Activated CD4-positive, alpha-beta T cell treated with anti-CD3 and anti-CD28 coated beads for 4 hours (primary cell): ENCODE results near the gene LMX1B.
A peak's percentile ranks its signal among the peaks of the same experiment; 100 is the strongest.
"Not testable (repeated sequence)": the region's sequence is repeated elsewhere in the genome, so short reads cannot be mapped to it uniquely, and the experiment has no call there.

ENCODE experiments used
- DNase-seq, 2 donors: peaks; one replicate each; pipeline ENCODE4 v3.0.0-alpha.2; 2020

LMX1B gene

DNA sequence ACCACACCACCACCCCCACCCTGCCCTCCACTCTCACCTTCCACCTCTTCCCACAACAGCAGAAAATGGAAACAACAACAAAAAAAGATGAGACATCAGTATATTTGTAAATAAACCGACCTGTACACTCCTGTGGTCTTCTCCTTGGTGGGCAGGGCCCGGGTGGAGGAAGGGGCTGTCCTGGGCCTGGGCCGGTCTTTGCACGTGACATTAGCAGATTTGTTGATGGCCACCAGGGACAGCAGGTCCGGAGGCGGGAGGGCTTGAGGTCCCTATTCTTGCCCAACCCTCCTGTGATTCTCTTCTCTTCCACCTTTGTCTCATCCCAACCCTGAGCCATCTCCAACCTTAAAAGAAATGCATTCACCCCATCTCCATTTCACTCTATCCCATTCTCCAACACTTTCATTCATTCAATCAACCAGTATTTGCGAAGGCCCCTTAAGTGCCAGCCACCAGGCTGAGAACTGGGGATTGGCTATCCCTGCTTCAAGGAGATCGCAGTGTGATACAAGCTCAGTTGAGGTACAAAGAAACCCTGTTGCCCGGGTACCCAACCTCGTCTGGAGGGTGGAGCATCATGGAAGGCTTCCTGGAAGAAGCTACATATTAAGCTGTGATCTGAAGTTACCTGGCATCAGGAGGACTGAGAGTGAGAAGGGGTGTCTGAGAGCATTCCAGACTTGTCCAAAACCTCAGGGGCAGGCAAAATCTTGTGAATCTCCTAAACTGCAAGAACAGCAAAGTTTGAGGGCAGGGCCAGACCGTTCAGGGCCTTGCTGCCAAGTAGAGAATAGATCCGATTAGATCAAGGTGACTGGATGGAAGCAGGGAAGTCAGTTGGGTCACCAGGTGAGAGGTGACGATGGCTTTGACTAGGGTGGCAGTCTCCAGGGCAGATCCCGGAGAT lies 87.4 kb downstream of the LMX1B start:
- DNase-seq = no peak

DNA sequence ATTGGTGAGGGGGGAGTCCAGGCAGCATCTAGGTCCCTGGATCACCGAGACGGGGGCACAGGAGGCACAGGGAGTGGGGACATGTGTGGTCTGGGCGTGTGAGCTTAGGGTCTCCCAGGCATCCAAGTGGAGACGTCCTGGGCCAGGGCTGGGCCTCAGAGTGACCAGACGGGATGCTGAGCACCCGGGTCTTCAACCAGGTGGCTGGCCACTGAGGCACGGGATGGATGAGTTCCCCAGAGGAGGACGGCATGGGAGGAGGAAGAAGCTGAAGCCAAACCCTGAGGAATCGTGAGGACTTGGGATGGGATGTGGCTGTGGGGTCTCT lies 88.0 kb downstream of the LMX1B start:
- DNase-seq = no peak

GRCh38 chr9:126702151-126703001 lies 88.6 kb downstream of the LMX1B start:
- peak in 1 of 2 donors; percentile 25 for DNase-seq

DNA sequence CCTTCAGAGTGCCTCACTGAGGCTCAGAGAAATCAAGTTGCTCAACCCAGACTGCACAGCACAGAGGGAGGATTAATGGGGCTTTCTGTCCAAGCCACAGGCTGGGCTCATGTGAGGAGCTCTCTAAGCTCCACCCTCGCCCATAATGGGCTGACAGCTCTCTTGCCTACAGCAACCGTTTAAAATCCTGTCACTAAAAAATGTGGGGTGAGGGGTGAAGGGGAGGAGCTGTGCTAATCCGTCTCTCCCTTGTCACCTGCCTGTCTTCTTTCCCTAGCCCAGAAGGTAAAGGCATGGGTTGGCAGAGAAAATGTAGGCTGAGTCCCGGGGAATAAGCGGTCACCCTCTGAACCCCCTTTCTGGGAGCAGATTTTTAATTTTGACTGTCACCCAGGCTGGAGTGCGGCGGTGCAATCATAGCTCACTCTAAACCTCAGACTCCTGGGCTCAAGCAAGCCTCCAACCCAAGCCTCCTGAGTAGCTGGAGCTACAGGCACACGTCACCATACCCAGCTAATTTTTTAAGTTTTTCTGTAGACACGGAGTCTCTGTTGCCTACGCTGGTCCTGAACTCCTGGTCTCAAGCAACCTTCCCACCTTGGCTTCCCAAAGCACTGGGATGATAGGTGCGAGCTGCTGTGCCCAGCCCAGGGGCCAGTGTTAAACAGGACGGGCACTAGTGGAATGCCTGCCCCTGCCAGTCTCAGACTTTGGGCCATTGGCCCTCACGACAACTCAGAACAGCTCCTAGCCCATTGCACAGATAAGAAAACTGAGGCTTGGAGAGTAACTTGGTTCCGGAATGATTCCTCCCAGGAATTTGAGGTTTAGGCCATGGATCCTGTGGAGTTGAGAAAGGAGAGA lies 89.5 kb downstream of the LMX1B start:
- no peak for DNase-seq

- DNase-seq = no peak
Measured at GRCh38 chr9:126703866-126704156, 90.1 kb downstream of the LMX1B start.

GRCh38 chr9:126704157-126704891 lies 90.6 kb downstream of the LMX1B start:
- DNase-seq = peak; percentile 55 to 62

DNA sequence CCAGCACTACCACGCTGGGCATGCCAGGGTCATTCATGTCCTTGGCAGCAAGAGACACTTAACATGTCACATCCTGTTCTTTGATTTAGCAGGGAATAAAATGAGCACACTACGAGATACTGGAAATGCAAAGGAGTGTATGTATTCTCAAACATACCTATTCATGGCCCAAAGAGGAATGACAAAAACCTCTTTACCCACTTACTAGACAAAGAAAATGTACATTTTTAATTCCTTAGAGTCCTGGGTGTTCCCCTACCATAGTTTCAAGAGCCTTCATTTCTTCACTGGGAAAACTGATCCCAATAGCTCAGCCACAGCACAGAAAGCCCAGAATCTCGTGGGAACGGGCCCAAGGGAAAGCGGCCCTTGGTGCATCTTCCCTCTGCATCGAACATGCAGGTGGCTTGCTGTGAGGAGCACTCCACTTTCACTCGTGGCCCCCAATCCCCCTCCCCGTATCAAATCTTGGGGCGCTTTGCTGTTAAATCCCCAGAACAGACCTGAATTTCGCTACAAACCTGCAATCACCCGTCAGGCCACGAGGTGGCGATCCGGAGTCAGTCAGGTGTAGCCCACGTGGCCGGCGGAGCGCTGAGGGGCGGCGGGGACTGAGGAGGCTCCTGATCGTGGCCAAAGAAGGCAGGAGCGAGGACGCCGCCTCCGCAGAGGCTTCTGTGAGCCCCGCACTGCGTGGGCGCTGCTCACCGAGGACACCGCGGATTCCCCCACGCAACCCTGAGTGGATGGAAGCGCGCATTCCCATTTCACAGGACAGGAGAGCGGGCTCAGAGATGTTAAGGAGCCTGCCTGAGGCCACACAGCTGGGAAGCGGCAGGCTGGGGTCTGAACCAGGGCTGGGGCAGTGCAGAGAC lies 91.4 kb downstream of the LMX1B start:
- peak; percentile 77 to 89 for DNase-seq

DNA sequence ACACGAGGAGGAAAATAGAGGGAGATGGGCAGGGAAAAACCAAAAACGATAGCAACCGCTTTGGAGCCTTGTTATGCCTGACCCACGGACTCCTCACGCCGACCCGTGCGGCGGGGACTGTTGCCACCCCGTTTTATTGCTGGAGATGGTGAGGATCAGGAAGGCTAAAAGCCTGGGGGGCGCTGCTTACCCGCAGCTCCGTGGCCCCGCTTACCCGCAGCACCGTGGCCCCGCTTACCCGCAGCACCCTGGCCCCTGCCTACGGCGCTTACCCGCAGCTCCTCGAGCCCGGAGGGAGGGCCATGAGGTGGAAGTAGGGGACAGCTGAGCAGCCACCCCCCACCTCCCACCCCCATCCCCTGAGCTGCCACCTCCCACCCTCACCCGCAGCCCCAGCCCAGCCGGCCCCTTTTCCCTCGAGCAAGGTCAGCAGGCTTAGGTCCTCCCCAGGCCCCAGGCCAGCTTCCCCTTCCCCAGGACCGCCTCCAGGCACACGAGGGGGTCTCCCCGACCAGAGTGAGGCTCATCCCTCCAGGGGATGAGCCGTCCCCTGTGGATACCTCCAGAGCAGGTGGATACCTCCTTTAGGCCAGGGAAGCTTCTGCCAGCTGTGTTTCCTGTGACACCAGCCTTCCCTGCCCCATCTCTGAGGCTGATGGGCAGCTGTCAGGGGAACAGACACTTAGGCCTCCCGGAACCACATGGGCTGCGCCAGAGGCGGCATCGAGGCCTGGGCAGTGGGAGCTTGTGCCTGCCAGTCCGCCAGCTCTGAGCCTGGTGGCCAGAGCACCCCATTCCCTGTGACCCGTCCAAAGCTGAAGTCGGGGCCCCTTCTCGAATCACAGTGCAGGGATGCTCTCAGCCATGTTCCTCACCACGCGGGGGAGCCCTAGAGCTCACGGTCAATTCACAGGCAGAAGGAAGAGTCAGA lies 92.3 kb downstream of the LMX1B start:
- DNase-seq = peak; percentile 73 to 83

GRCh38 chr9:126706698-126707053 lies 92.9 kb downstream of the LMX1B start:
- no peak for DNase-seq

DNA sequence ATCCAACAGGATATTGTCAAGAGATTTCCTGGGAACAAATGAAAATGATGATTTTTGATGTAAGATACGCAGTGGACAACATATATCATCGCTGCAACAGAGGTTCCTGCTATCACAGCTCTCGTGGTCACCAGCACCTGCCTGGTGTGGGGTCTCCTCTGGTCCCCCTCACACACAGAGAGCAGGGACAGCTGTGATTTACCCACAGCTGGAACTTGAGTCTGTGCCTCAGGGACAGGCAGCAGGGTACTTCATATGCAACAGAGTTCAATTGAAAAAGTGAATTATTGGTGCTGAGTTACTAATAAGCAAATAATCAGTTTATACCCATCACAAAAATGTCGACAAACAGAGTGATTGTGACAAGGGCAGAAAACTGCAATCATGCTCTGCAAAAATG lies 93.4 kb downstream of the LMX1B start:
- no peak for DNase-seq

- not testable (repeated sequence) for DNase-seq
Measured at GRCh38 chr9:126707712-126708111, 94.0 kb downstream of the LMX1B start.

DNA sequence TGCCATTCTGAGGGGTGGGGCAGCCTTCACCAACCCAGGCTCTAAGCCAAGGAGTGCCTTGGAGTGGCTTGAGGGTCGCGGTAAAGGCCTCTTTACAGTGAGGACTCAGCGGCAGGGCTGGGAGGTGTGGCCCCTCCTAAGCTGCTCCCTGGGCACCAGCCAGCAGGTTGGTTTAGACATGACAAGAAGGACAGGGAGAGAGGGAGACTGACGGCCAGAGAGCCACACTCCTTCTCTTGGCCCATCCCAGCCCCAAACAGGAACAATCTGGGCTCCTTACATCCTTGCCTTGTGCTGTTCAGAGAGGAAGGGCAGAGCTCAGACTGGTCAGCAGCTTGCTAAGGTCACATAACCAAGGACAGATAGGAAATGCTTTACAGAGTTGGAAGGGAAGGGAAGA lies 94.5 kb downstream of the LMX1B start:
- no peak for DNase-seq

- DNase-seq = no peak
Measured at GRCh38 chr9:126709241-126709640, 95.5 kb downstream of the LMX1B start.

- DNase-seq = no peak
Measured at GRCh38 chr9:126715382-126715781, 101.7 kb downstream of the LMX1B start.

DNA sequence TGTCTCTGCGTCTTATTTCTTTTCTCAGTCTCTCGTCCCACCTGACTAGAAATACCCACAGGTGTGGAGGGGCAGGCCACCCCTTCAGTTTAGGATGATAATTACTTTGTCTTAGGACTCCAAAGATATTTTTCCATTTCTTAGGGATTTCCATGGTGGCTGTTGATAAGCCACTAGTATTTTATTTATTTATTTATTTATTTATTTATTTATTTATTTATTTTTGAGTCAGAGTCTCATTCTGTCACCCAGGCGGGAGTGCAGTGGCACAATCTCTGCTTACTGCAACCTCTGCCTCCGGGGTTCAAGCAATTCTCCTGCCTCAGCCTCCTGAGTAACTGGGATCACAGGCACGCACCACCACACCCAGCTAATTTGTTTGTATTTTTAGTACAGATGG lies 103.7 kb downstream of the LMX1B start:
- DNase-seq = not testable (repeated sequence)

DNA sequence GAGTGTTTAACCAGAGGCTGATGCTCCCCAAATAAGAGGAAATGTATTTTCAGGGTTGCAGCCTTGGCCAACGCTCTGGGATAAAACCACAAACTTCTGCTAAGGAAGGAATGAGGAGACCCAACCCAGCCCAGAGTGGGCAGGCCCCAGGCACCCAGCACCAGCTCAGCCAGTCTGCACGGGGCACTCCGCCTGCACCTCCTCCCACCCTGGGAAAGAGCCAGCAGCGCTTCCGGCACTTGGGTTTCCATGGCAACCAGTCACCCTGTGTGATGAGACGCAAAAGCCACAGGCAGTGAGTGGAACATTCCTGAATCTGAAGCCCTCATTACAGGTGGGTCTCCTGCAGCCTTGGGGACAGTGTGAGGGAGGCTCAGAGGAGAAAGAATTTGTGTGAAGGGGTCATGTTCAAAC lies 105.9 kb downstream of the LMX1B start:
- peak; percentile 84 to 89 for DNase-seq

- no peak for DNase-seq
Measured at GRCh38 chr9:126720036-126720435, 106.3 kb downstream of the LMX1B start.

GRCh38 chr9:126720661-126721563 lies 107.2 kb downstream of the LMX1B start:
- DNase-seq = no peak

DNA sequence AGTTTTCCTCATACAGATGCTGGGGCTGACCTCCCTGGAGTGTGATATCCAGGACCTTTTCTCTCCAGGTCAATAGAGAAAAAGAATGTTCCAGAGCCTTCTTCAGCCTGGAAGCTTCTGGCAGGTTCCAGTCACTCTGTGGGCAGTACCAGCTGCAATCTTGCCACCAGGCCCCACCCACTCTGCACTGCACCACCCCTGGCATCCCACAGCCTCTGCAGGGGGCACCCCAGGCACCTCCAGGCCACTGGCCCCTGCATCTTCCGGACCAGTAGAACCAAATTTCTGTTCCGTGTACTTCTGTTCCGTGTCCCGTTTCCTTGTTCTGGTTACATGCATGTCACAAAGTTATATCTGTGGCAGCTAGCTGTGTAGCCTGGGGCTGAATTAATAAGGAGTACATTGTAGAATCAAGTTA lies 107.8 kb downstream of the LMX1B start:
- DNase-seq = peak in 1 of 2 donors; percentile 25
